ENCODE results near the gene RBMS3.

Gene RBMS3

DNA sequence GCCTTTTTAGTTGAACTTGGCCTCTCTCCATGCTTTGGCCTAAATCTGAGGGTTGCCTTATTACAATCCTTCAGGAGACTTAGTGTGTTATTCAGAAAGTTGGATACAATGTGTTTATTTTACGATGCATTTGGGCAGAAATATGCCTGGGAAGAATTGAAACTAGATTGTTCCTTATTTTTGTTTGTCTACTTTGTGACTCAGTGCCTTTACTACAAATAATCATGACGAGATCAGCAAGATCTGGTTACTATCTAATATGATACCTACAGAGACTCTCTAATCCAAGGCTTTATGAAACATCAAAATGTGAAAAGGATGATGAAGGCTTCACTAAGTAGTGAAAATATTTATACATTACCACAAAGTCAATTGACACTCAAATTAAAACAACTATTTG is 82.2 kb downstream of the RBMS3 start:
- H3K27me3 ChIP-seq (replicated peaks; ENCODE audit: control insufficient read depth, insufficient read depth, low read length), result no peaks in the 10 kb centered on the region
- TF ChIP-seq, protein P1, sequence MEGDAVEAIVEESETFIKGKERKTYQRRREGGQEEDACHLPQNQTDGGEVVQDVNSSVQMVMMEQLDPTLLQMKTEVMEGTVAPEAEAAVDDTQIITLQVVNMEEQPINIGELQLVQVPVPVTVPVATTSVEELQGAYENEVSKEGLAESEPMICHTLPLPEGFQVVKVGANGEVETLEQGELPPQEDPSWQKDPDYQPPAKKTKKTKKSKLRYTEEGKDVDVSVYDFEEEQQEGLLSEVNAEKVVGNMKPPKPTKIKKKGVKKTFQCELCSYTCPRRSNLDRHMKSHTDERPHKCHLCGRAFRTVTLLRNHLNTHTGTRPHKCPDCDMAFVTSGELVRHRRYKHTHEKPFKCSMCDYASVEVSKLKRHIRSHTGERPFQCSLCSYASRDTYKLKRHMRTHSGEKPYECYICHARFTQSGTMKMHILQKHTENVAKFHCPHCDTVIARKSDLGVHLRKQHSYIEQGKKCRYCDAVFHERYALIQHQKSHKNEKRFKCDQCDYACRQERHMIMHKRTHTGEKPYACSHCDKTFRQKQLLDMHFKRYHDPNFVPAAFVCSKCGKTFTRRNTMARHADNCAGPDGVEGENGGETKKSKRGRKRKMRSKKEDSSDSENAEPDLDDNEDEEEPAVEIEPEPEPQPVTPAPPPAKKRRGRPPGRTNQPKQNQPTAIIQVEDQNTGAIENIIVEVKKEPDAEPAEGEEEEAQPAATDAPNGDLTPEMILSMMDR (IDR thresholded peaks at IDR 0.05; ENCODE audit: insufficient read depth, low read length, poor library complexity, severe bottlenecking), result no peak
- H3K4me3 ChIP-seq (replicated peaks; ENCODE audit: low read depth, low read length), result no peak overlapping the region
- H3K36me3 ChIP-seq (ENCODE audit: control insufficient read depth, insufficient read depth, low read length), result no peaks in the 10 kb centered on the region
- no peak for DNase-seq (ENCODE audit: extremely low read depth, insufficient read length)

DNA sequence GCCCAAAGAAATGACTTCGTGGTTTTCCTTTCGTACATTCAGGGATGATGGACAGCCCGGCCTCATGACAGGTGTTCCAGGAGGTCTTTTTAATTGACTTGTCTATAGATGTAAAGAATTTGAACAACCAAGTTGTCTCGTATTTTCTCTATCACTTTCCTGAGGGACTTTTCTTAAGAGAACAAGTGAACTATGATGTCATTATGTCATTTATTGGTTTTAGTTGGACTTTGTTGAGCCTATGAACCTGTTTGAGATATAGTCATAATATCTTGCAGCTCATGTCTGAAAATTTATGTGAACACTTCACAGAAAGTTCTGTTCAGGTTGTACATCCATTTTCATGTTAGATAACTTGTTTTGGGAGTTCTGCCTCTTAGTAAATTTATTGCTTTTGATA is 89.2 kb downstream of the RBMS3 start:
- DNase-seq (ENCODE audit: extremely low read depth, insufficient read length), result no peak
- Histone ChIP-seq H3K4me3 (replicated peaks; ENCODE audit: low read depth, low read length) (no peak overlapping the region), H3K27me3 (replicated peaks; ENCODE audit: control insufficient read depth, insufficient read depth, low read length) (no peaks in the 10 kb centered on the region), H3K36me3 (ENCODE audit: control insufficient read depth, insufficient read depth, low read length) (no peaks in the 10 kb centered on the region)
- TF ChIP-seq, protein P1 (IDR thresholded peaks at IDR 0.05; ENCODE audit: insufficient read depth, low read length, poor library complexity, severe bottlenecking), result no peak

DNA sequence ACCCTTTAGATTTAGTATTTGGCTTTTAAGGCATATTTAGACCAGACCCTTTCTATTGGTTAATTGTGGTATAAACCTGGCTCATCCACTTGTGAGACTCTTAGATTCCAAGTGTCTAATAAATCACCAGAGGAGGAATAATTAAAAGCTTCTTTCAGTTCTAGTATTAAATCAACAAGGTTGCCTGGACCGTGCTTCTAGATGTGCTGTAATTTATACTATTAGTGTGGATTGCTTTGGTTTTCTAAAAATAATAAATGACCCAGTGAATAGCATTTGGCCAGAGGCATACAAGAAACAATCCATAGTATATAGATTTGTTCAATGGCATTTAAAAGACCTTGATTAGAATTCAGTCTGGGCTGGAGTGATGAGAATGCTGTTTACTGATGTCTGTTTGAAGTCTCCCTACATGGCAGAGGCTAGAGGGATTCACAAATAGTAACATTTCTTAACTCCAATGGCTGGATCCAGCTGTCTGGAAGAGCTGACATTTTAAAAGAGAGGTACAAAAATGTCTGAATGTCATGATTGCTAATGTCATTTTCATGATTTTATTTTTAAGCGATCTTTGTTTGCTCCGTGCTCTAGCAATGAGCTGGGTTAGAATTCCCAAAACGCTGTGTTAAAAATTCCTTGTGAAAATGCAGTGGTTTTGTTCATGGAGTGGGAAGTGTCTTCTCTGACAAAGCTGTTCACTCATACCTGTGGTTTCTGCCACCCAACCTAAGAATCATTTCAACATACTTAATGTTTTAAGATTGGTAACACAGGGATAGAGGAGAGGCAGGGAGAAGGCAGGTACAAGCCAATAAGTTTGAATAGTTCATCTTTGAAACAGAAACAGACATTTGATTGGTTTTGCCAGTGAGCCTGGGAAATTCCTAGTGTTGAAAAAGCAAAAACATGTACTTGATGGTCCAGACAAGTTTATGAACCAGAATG is 89.9 kb downstream of the RBMS3 start:
- H3K36me3 ChIP-seq (ENCODE audit: control insufficient read depth, insufficient read depth, low read length), result no peaks in the 10 kb centered on the region
- no peak for DNase-seq (ENCODE audit: extremely low read depth, insufficient read length)
- no peak overlapping the region for H3K4me3 ChIP-seq (replicated peaks; ENCODE audit: low read depth, low read length)
- H3K27me3 ChIP-seq (replicated peaks; ENCODE audit: control insufficient read depth, insufficient read depth, low read length), result no peaks in the 10 kb centered on the region
- TF ChIP-seq, protein P1 (IDR thresholded peaks at IDR 0.05; ENCODE audit: insufficient read depth, low read length, poor library complexity, severe bottlenecking), result no peak

DNA sequence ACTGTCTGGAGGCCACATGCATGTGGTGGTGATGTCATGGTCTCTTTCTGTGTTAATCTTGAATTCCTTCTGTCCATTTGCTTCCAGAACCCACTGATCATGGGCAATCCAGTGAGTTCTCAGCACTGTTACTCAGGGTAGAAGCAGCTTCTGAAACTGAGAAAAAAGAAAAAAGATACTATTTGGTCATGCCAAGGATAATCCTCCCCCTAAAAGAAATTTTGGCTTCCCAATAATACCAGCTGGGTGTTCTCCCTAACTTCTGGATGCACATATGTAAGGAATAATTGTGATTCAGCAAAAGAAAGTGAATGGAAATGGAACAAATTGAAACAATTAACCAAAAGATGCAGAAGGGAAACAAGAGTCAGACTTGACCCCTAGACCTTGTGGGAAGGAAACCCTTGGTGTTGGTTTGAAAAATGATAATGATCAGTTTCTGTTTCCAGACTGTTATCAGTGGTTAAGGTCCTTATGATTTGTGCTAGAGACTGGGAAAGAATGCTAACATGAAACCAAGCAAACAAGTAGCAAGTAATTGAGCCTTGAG is 92.3 kb downstream of the RBMS3 start:
- Histone ChIP-seq H3K27me3 (replicated peaks; ENCODE audit: control insufficient read depth, insufficient read depth, low read length) (no peaks in the 10 kb centered on the region), H3K36me3 (ENCODE audit: control insufficient read depth, insufficient read depth, low read length) (no peaks in the 10 kb centered on the region), H3K4me3 (replicated peaks; ENCODE audit: low read depth, low read length) (no peak overlapping the region)
- TF ChIP-seq, protein P1 (IDR thresholded peaks at IDR 0.05; ENCODE audit: insufficient read depth, low read length, poor library complexity, severe bottlenecking), result no peak
- no peak for DNase-seq (ENCODE audit: extremely low read depth, insufficient read length)

DNA sequence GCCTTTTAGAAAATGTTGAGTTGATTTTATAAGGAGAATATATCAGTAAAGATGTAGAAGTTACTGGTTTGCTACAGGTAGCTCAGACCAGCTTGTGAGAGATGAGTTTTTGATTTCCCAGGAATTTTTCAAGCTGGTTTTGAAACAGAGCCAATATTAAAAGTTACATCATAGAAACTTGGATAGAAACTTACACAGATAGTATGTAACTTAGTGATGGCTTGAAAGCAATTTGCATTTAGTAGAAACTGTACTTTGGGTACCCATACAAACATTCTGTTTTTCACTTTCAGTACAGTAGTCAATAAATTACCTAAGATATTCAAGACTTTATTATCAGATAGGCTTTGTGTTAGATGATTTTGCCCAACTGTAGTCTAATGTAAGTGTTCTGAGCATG is 93.4 kb downstream of the RBMS3 start:
- Histone ChIP-seq H3K4me3 (replicated peaks; ENCODE audit: low read depth, low read length) (no peak overlapping the region), H3K27me3 (replicated peaks; ENCODE audit: control insufficient read depth, insufficient read depth, low read length) (no peaks in the 10 kb centered on the region), H3K36me3 (ENCODE audit: control insufficient read depth, insufficient read depth, low read length) (no peaks in the 10 kb centered on the region)
- no peak for DNase-seq (ENCODE audit: extremely low read depth, insufficient read length)
- TF ChIP-seq, protein P1 (IDR thresholded peaks at IDR 0.05; ENCODE audit: insufficient read depth, low read length, poor library complexity, severe bottlenecking), result no peak
